Ectodermal cell (in vitro differentiated cells): ENCODE data around the gene PSMD11.

Experiments used
- H3K27ac ChIP-seq: 2 replicates; pipeline ENCODE4 v1.7.0; 2013; ENCODE audit warnings: mild to moderate bottlenecking, low read depth, low read length; ENCODE audit not compliant: insufficient read depth, poor library complexity, severe bottlenecking
- H3K27me3 ChIP-seq: 2 replicates; pipeline ENCODE4 v1.7.0; 2013; ENCODE audit warnings: mild to moderate bottlenecking, low read length; ENCODE audit not compliant: insufficient read depth, control insufficient read depth, poor library complexity, severe bottlenecking
- H3K36me3 ChIP-seq: one replicate; pipeline ENCODE4 v1.7.0; 2013; ENCODE audit warnings: low read length; ENCODE audit not compliant: control insufficient read depth, insufficient read depth
- H3K4me1 ChIP-seq: one replicate; pipeline ENCODE4 v1.7.0; 2013; ENCODE audit warnings: low read length; ENCODE audit not compliant: control insufficient read depth, insufficient read depth
- H3K4me3 ChIP-seq: 2 replicates; pipeline ENCODE4 v1.7.0; 2013; ENCODE audit warnings: low read depth, low read length, control low read depth; ENCODE audit not compliant: insufficient read depth
- H3K9me3 ChIP-seq: 2 replicates; pipeline ENCODE4 v1.7.0; 2013; ENCODE audit warnings: mild to moderate bottlenecking, low read length, moderate library complexity; ENCODE audit not compliant: control insufficient read depth
- WGBS, 2 experiments: methylation state at CpG; one replicate each; pipeline ENCODE4 v1.1.7; 2013; ENCODE audit warnings: missing lambda C conversion rate in 2 of 2; 5-methylcytosine and 5-hydroxymethylcytosine counted together

Gene PSMD11

DNA sequence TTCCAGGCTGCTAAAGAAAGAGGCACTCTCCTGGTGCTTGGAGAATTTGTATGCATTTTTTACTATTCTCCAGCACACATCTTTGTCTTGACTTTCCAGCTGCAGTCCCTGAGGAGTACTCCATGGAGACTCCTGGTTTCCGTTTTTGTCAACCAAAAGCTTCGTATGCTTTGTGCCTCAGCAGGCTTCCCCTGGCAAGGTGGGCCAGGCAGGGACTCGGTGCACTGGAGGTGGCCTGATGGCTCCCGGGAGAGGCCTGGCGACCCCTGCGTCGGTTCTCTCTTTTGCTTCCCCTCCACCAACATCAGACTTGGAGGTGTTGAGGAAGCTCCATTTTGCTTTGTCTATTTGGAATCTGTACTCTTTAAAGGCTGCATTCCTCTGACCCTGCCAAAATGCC is 66.2 kb downstream of the PSMD11 start:
- H3K4me1 ChIP-seq, result peaks cover 10% of the 10 kb centered on the region
- no peaks in the 10 kb centered on the region for H3K36me3 ChIP-seq
- H3K4me3 ChIP-seq, result no peak overlapping the region
- no peaks in the 10 kb centered on the region for H3K9me3 ChIP-seq
- H3K27ac ChIP-seq, result no peak overlapping the region
- no peaks in the 10 kb centered on the region for H3K27me3 ChIP-seq
- WGBS, 2 experiments, result 87 to 88% methylated on average over 7 of the region's 7 CpGs

DNA sequence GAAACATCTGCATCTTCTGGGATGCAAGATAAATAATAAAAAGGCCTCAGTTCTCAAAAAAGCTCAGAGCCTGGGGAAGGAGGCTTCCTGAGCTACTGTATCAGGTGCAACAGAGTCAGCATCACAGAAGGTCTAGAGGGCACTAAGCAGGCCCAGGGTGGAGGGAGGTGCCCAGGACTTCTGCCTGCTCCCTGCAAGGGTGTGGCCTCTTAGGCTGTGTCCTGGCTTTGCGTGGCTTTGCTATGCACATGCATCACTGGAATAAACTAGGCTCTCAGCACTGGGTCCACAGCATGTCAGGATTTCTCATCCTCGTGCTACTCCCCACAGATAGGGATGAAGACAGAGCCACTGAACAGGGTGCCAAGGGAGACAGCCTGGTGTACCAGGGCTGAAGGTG is 68.0 kb downstream of the PSMD11 start:
- 91 to 93% methylated on average over 2 of the region's 2 CpGs for WGBS, 2 experiments
- Histone ChIP-seq H3K27ac (no peak overlapping the region), H3K36me3 (no peaks in the 10 kb centered on the region), H3K4me1 (peaks cover 12% of the 10 kb centered on the region), H3K4me3 (no peak overlapping the region), H3K9me3 (no peaks in the 10 kb centered on the region), H3K27me3 (no peaks in the 10 kb centered on the region)

DNA sequence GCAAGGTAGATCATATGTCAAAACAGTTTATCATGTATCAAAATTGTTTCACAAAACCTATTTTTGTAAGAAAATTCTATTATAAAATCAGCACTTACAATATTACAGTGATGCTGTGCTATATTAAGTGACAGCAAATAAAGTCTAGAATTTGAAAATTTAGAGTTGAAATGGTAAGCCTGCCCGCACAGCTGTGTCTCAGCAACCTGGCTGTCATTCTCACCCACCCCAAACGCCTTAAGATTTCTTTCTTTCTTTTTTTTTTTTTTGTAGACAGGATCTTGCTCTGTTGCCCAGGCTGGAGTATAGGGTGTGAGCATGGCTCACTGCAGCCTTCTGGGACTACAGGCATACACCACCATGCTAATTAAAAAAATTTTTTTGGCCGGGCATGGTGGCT is 69.3 kb downstream of the PSMD11 start:
- Histone ChIP-seq H3K4me1 (peaks cover 19% of the 10 kb centered on the region), H3K27ac (no peak overlapping the region), H3K36me3 (no peaks in the 10 kb centered on the region), H3K27me3 (no peaks in the 10 kb centered on the region), H3K4me3 (no peak overlapping the region), H3K9me3 (no peaks in the 10 kb centered on the region)
- WGBS, 2 experiments, result 91 to 94% methylated on average over 2 to 3 of the region's 3 CpGs

DNA sequence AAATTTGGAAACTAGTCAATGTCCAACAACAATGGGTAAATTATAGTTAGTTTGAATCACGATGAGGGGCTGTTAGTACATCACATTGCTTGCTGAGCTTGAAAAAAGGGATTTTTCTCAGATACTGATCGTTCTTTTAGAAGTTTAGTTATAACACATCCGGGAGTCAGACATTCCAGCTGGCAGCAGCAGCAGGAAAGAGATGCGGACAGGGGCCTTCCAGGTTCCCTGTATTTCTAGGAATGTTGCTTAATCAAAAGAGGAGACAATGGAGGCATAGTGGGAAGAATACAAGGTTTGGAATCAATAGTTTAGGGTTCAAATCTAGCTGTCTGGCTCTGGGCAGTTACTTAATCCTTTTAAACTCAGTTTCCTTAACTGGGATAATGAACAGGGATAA is 70.3 kb downstream of the PSMD11 start:
- WGBS, 2 experiments, result 88 to 92% methylated on average over 4 of the region's 4 CpGs
- peaks cover 25% of the 10 kb centered on the region for H3K4me1 ChIP-seq
- H3K9me3 ChIP-seq, result no peaks in the 10 kb centered on the region
- H3K27ac ChIP-seq, result no peak overlapping the region
- no peak overlapping the region for H3K4me3 ChIP-seq
- H3K36me3 ChIP-seq, result no peaks in the 10 kb centered on the region
- no peaks in the 10 kb centered on the region for H3K27me3 ChIP-seq

DNA sequence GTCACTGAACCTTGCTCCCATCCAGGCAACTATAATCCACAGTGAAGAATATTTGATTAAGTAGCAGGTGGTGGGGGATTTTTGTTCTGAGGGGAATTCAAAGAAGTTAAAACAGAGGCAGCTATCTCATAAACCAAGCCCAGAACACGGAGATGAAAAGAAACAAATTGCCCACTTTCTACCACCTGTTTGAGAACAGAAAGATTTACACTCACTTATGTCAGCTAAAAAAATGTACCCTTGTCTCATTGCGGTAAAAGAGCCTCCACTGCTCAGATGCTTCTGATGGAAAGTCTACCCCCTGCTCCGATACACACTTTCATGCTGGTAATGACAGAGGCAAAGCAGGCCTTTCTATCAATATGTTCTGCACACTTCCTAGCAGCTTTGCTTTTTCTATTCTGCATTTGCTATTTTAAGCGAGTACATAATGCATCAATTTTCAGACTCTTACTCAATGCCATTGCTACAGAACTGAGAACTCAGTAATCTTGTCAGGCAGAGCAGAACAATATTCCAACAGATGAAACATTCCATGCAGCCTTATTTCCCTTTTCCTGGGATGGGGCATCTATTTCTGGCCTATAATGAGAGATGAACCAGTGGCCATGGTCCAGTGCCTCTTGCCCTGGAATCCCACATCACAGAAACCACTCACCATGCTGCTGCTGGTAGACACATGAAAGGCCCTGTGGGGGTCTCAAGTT is 71.5 kb downstream of the PSMD11 start:
- no peaks in the 10 kb centered on the region for H3K9me3 ChIP-seq
- no peaks in the 10 kb centered on the region for H3K27me3 ChIP-seq
- H3K27ac ChIP-seq, result no peak overlapping the region
- peaks cover 31% of the 10 kb centered on the region for H3K4me1 ChIP-seq
- no peak overlapping the region for H3K4me3 ChIP-seq
- 91 to 93% methylated on average over 4 of the region's 4 CpGs for WGBS, 2 experiments
- H3K36me3 ChIP-seq, result no peaks in the 10 kb centered on the region

DNA sequence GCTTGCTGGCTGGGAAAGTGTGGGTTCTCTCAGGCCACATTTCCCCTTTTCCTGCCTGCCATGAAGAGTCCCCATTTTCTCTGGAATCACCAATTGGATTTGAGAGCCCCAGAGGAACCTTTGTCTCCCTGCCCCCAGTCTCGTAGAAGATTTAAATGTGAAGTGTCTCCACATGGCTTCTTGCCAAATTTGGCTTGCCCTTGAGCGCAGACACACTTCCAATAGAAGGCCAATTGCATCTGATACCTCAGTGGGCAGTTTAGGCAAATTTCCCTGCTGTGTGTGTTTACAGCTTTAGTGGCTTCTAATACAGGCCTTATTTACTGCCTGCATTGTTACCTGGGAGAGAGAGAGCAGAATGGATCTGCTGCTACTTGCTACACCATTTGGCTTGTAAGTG is 72.1 kb downstream of the PSMD11 start:
- no peak overlapping the region for H3K4me3 ChIP-seq
- H3K4me1 ChIP-seq, result peaks cover 37% of the 10 kb centered on the region
- no peaks in the 10 kb centered on the region for H3K27me3 ChIP-seq
- no peaks in the 10 kb centered on the region for H3K36me3 ChIP-seq
- no peaks in the 10 kb centered on the region for H3K9me3 ChIP-seq
- H3K27ac ChIP-seq, result no peak overlapping the region
- WGBS, 2 experiments, result 9 to 17% methylated on average over 2 of the region's 2 CpGs

DNA sequence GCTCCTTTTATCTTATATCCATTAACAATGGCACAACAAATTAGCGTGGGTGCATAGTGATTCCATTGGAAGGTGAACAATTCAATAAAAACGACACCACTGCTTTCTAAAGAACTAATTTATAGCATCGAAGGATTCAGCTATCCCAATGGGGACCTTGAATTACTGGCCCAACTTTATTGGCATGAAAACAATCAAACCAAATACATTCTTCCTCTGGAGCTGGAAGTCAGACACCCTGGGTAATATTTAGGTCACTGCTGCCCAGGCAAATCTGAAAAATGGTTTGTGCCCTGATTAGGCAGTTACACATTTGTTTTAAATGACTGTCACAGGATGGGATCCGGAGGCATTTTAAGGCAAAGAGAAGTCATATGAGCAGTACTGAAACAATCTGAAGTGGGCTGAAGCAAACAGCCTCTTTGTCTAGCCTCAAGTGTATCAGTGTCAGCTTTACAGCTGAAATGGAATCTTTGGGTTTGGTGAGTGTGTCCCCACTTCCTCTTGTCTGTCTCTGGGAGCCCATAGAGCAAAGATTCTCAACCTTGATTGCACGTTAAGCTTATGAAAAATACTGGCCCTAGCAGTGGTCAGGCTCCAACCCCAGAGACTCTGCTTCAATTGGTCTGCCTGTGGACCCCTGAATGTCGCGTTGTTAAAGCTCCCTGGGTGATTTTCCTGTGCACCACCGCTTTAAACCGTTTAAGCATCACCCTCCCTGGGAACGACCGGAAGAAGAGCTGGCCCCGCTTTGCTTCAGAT is 72.8 kb downstream of the PSMD11 start:
- Histone ChIP-seq H3K4me3 (no peak overlapping the region), H3K27me3 (no peaks in the 10 kb centered on the region), H3K9me3 (no peaks in the 10 kb centered on the region), H3K27ac (no peak overlapping the region), H3K36me3 (no peaks in the 10 kb centered on the region), H3K4me1 (peaks cover 39% of the 10 kb centered on the region)
- WGBS, 2 experiments, result 69 to 71% methylated on average over 12 of the region's 12 CpGs

DNA sequence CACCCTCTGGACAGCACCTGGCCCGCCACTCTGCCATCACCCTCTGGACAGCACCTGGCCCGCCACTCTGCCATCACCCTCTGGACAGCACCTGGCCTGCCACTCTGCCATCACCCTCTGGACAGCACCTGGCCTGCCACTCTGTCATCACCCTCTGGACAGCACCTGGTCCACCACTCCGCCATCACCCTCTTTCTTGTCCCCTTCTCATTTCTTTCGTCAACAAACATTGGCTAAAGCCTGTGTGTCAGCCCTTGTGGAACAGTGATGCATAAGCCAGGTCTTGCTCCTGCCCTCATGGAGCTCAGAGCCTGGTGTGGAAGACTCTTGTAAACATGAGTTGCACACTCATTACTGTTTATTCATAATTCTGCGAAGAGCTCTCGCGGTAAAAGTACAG is 73.7 kb downstream of the PSMD11 start:
- no peaks in the 10 kb centered on the region for H3K9me3 ChIP-seq
- no peak overlapping the region for H3K4me3 ChIP-seq
- H3K4me1 ChIP-seq, result peaks cover 40% of the 10 kb centered on the region
- no peaks in the 10 kb centered on the region for H3K36me3 ChIP-seq
- no peaks in the 10 kb centered on the region for H3K27me3 ChIP-seq
- no peak overlapping the region for H3K27ac ChIP-seq
- WGBS, 2 experiments, result 95 to 97% methylated on average over 7 of the region's 7 CpGs

DNA sequence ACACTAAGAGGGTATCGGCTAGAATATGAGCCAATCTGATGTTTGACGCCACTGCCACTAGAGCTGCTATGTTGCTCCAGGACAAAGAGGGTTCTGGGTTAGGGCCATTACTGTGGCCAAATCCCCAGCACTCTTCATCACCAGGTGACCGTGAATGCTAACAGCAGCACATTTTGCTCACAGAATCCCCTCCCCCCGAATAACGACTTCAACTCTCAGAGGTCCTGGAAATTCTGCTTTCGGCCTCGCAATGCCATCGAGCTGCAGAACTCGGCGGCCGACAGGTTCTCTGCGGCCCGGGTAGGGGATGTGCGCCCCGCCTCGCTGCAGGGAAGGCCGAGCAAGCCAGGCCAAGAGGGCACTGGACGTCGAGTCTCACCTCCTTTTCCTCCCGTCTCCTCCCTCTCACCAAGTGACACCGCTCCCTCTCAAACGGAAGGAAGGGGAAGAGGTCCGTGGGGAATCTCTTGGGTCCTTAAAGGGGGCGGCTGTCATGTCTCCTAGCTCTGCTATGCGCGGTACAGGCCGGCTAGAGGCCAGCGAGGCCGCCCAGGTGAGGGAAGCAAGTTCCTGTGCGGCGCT is 74.4 kb downstream of the PSMD11 start:
- Histone ChIP-seq H3K9me3 (no peaks in the 10 kb centered on the region), H3K36me3 (no peaks in the 10 kb centered on the region), H3K27me3 (no peaks in the 10 kb centered on the region), H3K4me3 (peak overlapping the region; percentile 41), H3K27ac (peak overlapping the region; percentile 96), H3K4me1 (peaks cover 46% of the 10 kb centered on the region)
- 13 to 16% methylated on average over 31 of the region's 31 CpGs for WGBS, 2 experiments
